Panc1 (cell line): ENCODE measurements around the gene MRPL50. TPM values are rescaled to one million over a fixed set of nuclear protein-coding genes. Genes with fewer than 3 reads are reported as not detected.

ENCODE experiments used
- ATAC-seq: fragments of 200-7000 bp; cut with Tn5 transposase; 2 replicates; pipeline ENCODE4 v1.9.1; 2020; ENCODE audit warnings: mild to moderate bottlenecking, moderate library complexity
- BruUV-seq: library from RNA; stranded (reverse); fragments of 400-500 nt; replicated peaks from 2 replicates; lab custom pipeline; 2021; lab: Mats Ljungman, UMichigan
- CTCF ChIA-PET: fragments of 300-600 bp; sonication (Branson Sonifier 250); formaldehyde crosslinking; loops from one replicate; lab custom pipeline; 2022; ENCODE audit warnings: antibody characterized with exemption; lab: Charles Lee
- POLR2A ChIA-PET: fragments of 300-600 bp; sonication (Branson Sonifier 250); formaldehyde crosslinking; loops from one replicate; lab custom pipeline; 2022; ENCODE audit warnings: antibody characterized with exemption; lab: Charles Lee
- DNase-seq: peaks from one replicate; pipeline ENCODE4 v3.0.0-alpha.2; 2010; ENCODE audit warnings: low read depth, low spot score
- H3K27ac ChIP-seq: 2 replicates; pipeline ENCODE4 v1.5.1; 2011; ENCODE audit warnings: mild to moderate bottlenecking, low read length, inconsistent platforms
- H3K27me3 ChIP-seq: fragments of 200-500 bp; sonication (Bioruptor generic); 2 replicates; pipeline ENCODE4 v1.6.0; 2014; ENCODE audit warnings: low read length, inconsistent platforms; ENCODE audit not compliant: control insufficient read depth, insufficient read depth
- H3K36me3 ChIP-seq: fragments of 200-500 bp; sonication (Bioruptor generic); 2 replicates; pipeline ENCODE4 v1.5.1; 2014; ENCODE audit warnings: inconsistent platforms, mild to moderate bottlenecking, low read length, moderate library complexity; ENCODE audit not compliant: control insufficient read depth, insufficient read depth
- H3K4me1 ChIP-seq: 2 replicates; pipeline ENCODE4 v1.5.1; 2011; ENCODE audit warnings: inconsistent platforms, mild to moderate bottlenecking, low read length, moderate library complexity; ENCODE audit not compliant: control insufficient read depth, insufficient read depth
- H3K4me3 ChIP-seq, 2 experiments: 2 replicates each; pipeline ENCODE4 v1.5.1; 2011 to 2012; ENCODE audit warnings: low read depth in 2 of 2, low read length in 2 of 2, mild to moderate bottlenecking in 2 of 2, inconsistent platforms in 1 of 2, moderate library complexity in 1 of 2
- H3K9me3 ChIP-seq: fragments of 200-500 bp; sonication (Bioruptor generic); 2 replicates; pipeline ENCODE4 v1.5.1; 2014; ENCODE audit warnings: low read depth, mild to moderate bottlenecking, inconsistent platforms, low read length, moderate library complexity; ENCODE audit not compliant: control insufficient read depth, insufficient read depth
- CTCF ChIP-seq: fragments of 450-650 bp; IDR thresholded peaks from 2 replicates; pipeline ENCODE4 v1.5.1; 2017; ENCODE audit warnings: mild to moderate bottlenecking
- POLR2AphosphoS5 ChIP-seq: IDR thresholded peaks from 2 replicates; pipeline ENCODE4 v1.6.1; 2012; ENCODE audit warnings: mild to moderate bottlenecking, low read depth, low read length, moderate library complexity
- REST ChIP-seq, 2 experiments: IDR thresholded peaks; 2 replicates each; pipeline ENCODE4 v1.6.1; 2011 to 2012; ENCODE audit warnings: low read depth in 2 of 2, control low read depth in 1 of 2, low read length in 1 of 2, mild to moderate bottlenecking in 1 of 2, moderate library complexity in 1 of 2; ENCODE audit not compliant: insufficient read depth in 1 of 2
- SIN3A ChIP-seq: IDR thresholded peaks from 2 replicates; pipeline ENCODE4 v1.6.1; 2012; ENCODE audit warnings: low read depth, mild to moderate bottlenecking, low read length, moderate library complexity, borderline replicate concordance; ENCODE audit not compliant: insufficient read depth
- TCF7L2 ChIP-seq: IDR thresholded peaks from 2 replicates; pipeline ENCODE4 v1.6.1; 2011; ENCODE audit warnings: mild to moderate bottlenecking, low read depth, low read length, inconsistent platforms
- in situ Hi-C: cut with HindIII; loops from 2 replicates; pipeline ENCODE4 v1.10.0; 2016; ENCODE audit warnings: low sequenced_read_pairs, low pct_unique_long_range_greater_than_20kb
- intact Hi-C: fragments of 100-400 bp; cut with micrococcal nuclease; formaldehyde crosslinking; loops from one replicate; pipeline ENCODE4 v1.10.0; 2022; ENCODE audit not compliant: unreplicated experiment
- total RNA-seq: library from RNA; stranded (reverse); gene quantifications from one replicate; pipeline ENCODE4 v1.2.1, GENCODE V29; 2021; ENCODE audit not compliant: unreplicated experiment

Gene MRPL50
- total RNA-seq, 1 experiment from 2014 or later: 7.2 TPM

DNA sequence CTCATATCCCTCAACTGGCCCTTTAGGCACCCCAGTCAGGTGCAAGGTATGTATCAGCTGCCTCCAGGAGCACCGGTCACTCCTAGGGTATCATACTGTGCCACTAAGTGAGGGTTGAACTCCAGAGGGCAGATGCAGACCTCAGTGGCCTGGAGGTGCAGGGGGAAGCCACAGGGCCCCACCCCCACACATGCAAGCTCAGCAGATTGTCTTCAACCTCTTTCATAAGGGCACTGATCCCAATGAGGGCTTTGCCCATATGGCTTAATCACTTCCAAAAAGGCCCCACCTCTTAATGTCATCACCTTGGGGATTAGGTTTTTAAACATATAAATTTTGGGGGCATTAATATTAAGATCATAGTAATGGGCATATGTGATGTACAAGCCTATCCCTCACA is 41.8 kb downstream of the MRPL50 start:
- no peaks in the 10 kb centered on the region for H3K36me3 ChIP-seq
- BruUV-seq: no TSS peak
- H3K4me3 ChIP-seq: no peak overlapping the region
- ATAC-seq: no peak
- H3K27ac ChIP-seq: no peak overlapping the region
- no peak for TF ChIP-seq SIN3A
- TF ChIP-seq CTCF: no peak
- no peak for TF ChIP-seq TCF7L2
- no peak for TF ChIP-seq POLR2AphosphoS5
- no peak for TF ChIP-seq REST (IDR thresholded peaks at IDR 0.05; ENCODE audit: insufficient read depth in 1 of 2, low read depth in 2 of 2, low read length in 1 of 2)
- intact Hi-C loops: no loop called here
- DNase-seq: no peak
- H3K4me1 ChIP-seq: no peaks in the 10 kb centered on the region
- no peaks in the 10 kb centered on the region for H3K27me3 ChIP-seq
- ChIA-PET CTCF (no interaction called here), POLR2A (no interaction called here)
- H3K9me3 ChIP-seq: no peaks in the 10 kb centered on the region
- in situ Hi-C loops: no loop called here

GRCh38 chr9:101354765-101355708 is 43.4 kb downstream of the MRPL50 start:
- H3K9me3 ChIP-seq: no peaks in the 10 kb centered on the region
- POLR2A ChIA-PET: no interaction called here
- in situ Hi-C loops: no loop called here
- H3K36me3 ChIP-seq: no peaks in the 10 kb centered on the region
- no peak overlapping the region for H3K27ac ChIP-seq
- TF ChIP-seq SIN3A (no peak), TCF7L2 (no peak), CTCF (no peak), REST (IDR thresholded peaks at IDR 0.05; ENCODE audit: insufficient read depth in 1 of 2, low read depth in 2 of 2, low read length in 1 of 2) (no peak), POLR2AphosphoS5 (no peak)
- DNase-seq (no peak), ATAC-seq (no peak)
- no peaks in the 10 kb centered on the region for H3K27me3 ChIP-seq
- intact Hi-C loops: no loop called here
- no TSS peak for BruUV-seq
- H3K4me1 ChIP-seq: no peaks in the 10 kb centered on the region
- H3K4me3 ChIP-seq: no peak overlapping the region
- CTCF ChIA-PET: no interaction called here
